Colonic mucosa (tissue), 4 donors: ENCODE data around the gene CILP. TPM values are rescaled to one million over a fixed set of nuclear protein-coding genes. Genes with fewer than 3 reads are reported as not detected.

Experiments used
- DNase-seq: peaks from one replicate; pipeline ENCODE4 v3.0.0-alpha.2; 2020
- H3K27ac ChIP-seq: fragments of 200-600 bp; one replicate; pipeline ENCODE4 v1.8.0; 2021
- H3K27me3 ChIP-seq: fragments of 200-600 bp; one replicate; pipeline ENCODE4 v1.8.0; 2021
- H3K36me3 ChIP-seq: fragments of 200-600 bp; one replicate; pipeline ENCODE4 v1.8.0; 2021
- H3K4me1 ChIP-seq: fragments of 200-600 bp; one replicate; pipeline ENCODE4 v1.8.0; 2021; ENCODE audit warnings: mild to moderate bottlenecking
- H3K4me3 ChIP-seq: fragments of 200-600 bp; one replicate; pipeline ENCODE4 v1.8.0; 2021
- H3K9ac ChIP-seq, 2 donors: one replicate each; pipeline ENCODE4 v1.7.0; 2013; ENCODE audit warnings: control low read depth in 2 of 2, low read depth in 2 of 2, low read length in 2 of 2
- H3K9me3 ChIP-seq: fragments of 200-600 bp; one replicate; pipeline ENCODE4 v1.8.0; 2021
- CTCF ChIP-seq: fragments of 200-600 bp; IDR thresholded peaks from one replicate; pipeline ENCODE4 v1.8.0; 2022; ENCODE audit warnings: antibody characterized with exemption, mild to moderate bottlenecking
- intact Hi-C: fragments of 100-400 bp; cut with DNase I; formaldehyde crosslinking; loops from one replicate; pipeline ENCODE4 v1.14.1; 2022
- total RNA-seq, 2 donors: library from RNA; stranded (reverse); fragmentation: NEBNext Ultra II Directional in 1 of 2; extraction: Animal tissue kit (Norgen Biotek cat#: 25700) in 1 of 2; gene quantifications; one replicate each; pipeline ENCODE4 v1.2.1, GENCODE V29; 2021
- donor health status: healthy.
- donor health status: DM: no; HTN: no; CAD: no.
- donor health status: DM: no; HTN: no; CAD: no.

The CILP gene
- total RNA-seq, 2 donors from 2014 or later = 3.7 to 8.7 TPM

DNA sequence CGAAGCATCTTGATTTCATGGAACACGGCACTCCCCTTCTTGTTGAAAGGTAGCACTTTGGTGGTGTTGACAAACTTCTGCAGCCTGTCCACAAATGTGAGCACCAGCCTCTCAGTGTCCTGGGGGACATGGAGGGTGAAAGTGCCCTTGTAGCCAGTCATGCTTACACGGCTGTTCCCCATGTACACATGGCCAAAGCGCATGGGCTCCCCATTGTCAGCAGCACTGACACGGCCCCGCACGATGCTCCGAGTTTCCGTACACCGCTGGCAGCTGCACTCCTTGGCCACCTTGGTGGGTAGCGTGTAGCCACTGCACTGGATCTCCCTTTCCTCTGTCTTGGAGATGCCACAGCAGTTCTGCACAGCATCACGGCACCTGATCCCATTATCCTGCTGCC lies 12.7 kb downstream of the CILP start:
- intact Hi-C loops = loop anchor here (5.0 kb wide), 1 partner anchor 74 kb away; no protein-coding TSS in a partner anchor

DNA sequence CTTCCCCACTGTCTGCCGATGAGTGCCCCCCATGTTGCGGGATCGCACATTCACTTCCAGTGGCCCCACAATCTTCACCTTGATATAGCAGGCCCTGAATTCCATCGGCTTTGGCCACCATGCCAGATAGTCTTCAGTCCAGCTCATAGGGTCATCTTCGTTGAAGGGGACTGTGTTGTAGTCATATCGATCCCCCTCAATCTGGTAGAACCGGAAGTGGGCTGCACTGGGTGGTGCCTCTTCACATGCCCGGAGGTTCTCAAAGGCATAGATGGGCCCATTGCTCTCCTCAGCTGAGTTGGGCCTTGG lies 14.0 kb downstream of the CILP start:
- no peaks in the 10 kb centered on the region for H3K9me3 ChIP-seq
- no peak overlapping the region for H3K27ac ChIP-seq
- intact Hi-C loops = loop anchor here (5.0 kb wide), 1 partner anchor 75 kb away; no protein-coding TSS in a partner anchor
- H3K9ac ChIP-seq = no peak overlapping the region
- H3K4me1 ChIP-seq = no peaks in the 10 kb centered on the region
- H3K4me3 ChIP-seq = no peak overlapping the region
- no peaks in the 10 kb centered on the region for H3K27me3 ChIP-seq
- no peaks in the 10 kb centered on the region for H3K36me3 ChIP-seq
- no peak for TF ChIP-seq CTCF
- DNase-seq = no peak

More for the DNA sequence above, 12.7 kb downstream of the CILP start:
- Histone ChIP-seq H3K27me3 (no peaks in the 10 kb centered on the region), H3K27ac (no peak overlapping the region), H3K9me3 (no peaks in the 10 kb centered on the region), H3K36me3 (no peaks in the 10 kb centered on the region), H3K4me1 (no peaks in the 10 kb centered on the region), H3K4me3 (no peak overlapping the region), H3K9ac (no peak overlapping the region)
- no peak for DNase-seq
- TF ChIP-seq CTCF = no peak

DNA sequence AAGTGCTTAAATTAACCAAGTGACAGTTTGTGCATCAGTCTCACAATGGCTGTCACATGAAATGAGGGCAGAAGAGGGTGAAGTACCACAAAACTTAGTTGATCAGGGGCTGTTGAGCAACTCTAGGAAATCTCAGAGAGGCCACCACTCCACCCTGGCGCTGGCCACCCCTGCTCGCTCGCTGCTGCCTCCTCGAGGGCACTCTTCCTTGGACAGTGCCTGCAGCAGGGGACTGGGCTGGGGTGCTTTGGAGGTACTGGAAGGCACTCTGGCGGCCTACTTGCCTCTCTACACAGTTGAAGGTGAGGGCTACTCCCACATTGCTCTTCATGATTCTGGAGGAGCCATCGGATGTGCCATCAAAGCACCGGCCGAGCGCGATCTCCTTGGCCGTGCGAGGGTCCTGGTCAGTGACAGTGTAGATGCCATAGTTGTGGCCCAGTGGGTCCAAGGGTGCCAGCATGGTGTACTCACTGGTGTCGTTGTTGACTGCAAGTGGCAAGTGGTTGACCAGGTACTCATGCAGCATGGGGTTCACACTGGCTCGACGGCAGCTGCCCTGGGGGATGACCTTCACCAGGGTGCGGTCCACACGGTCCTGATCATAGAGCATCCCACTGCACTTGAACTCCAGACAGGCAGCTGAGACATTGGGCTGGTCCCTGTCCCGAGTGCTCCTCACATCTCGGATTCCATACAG lies 14.5 kb downstream of the CILP start:
- Histone ChIP-seq H3K9me3 (no peaks in the 10 kb centered on the region), H3K4me1 (no peaks in the 10 kb centered on the region), H3K36me3 (no peaks in the 10 kb centered on the region), H3K9ac (no peak overlapping the region), H3K27ac (no peak overlapping the region), H3K27me3 (no peaks in the 10 kb centered on the region), H3K4me3 (no peak overlapping the region)
- no peak for TF ChIP-seq CTCF
- no peak for DNase-seq
- intact Hi-C loops = loop anchor here (5.0 kb wide), 1 partner anchor 76 kb away; no protein-coding TSS in a partner anchor

DNA sequence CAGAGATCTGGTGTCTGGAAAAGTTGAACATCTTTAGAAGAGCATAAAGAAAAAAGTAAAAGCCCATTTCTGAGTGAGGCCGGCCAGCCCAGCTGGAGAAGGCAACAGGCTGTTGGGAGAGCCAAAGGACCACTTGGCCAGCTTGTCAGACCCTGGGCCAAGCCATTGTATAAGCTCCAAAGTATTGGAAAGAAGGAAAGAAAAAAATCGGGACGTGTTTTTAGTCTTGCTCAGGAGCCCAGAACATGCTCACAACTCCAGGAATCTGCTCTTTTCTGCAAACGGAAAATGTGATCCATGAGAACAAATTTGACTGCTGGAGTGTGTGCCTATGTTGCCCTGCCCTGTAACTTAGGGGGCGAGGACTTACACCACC lies 15.7 kb downstream of the CILP start:
- no peaks in the 10 kb centered on the region for H3K4me1 ChIP-seq
- H3K4me3 ChIP-seq = no peak overlapping the region
- no peak overlapping the region for H3K9ac ChIP-seq
- no peak for DNase-seq
- no peaks in the 10 kb centered on the region for H3K36me3 ChIP-seq
- intact Hi-C loops = loop anchor here (5.0 kb wide), 1 partner anchor 77 kb away; no protein-coding TSS in a partner anchor
- H3K27ac ChIP-seq = no peak overlapping the region
- no peak for TF ChIP-seq CTCF
- no peaks in the 10 kb centered on the region for H3K9me3 ChIP-seq
- no peaks in the 10 kb centered on the region for H3K27me3 ChIP-seq

DNA sequence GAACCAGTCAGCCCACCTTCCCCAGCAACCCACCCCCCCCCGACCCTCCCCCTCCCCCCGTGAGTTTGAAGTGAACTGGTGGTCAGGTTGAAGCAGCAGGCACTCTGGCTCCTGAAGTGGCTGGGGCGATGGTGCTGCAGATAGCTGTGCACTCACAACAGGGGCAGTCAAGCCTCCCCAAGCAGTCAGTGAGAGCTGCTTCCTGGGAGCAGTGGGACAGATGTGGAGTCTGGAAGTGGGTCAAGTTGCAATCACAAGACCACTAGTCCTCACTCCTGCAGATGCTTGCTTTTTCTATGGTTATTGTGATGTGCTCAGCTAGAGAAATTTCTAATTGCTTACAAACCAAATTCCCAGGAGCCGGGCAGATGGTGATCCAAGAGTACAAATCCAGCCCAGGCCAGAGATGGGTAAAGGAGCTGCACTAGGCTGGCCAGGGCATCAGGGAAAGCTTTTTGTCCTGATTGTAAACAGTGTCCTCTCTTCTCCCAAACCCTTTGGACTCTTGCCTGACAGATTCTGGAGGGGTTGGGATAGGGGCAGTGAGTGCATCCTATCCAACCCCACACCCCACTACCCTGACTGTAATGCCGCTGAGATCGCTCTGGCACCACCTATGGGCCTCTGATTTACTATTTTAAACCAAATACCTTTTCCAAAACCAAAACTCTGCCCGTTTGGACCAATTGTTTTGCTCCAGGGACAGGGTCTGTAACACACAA lies 16.3 kb downstream of the CILP start:
- intact Hi-C loops = loop anchor here (5.0 kb wide), 1 partner anchor 77 kb away; no protein-coding TSS in a partner anchor
- Histone ChIP-seq H3K4me3 (no peak overlapping the region), H3K9ac (no peak overlapping the region), H3K27ac (no peak overlapping the region), H3K36me3 (no peaks in the 10 kb centered on the region), H3K4me1 (no peaks in the 10 kb centered on the region), H3K27me3 (no peaks in the 10 kb centered on the region), H3K9me3 (no peaks in the 10 kb centered on the region)
- DNase-seq = no peak
- TF ChIP-seq CTCF = no peak
